ENCODE data around the gene GADD45G.

Gene GADD45G

GRCh38 chr9:89609426-89610006 is 4.7 kb downstream of the GADD45G start:
- no peak for DNase-seq (ENCODE audit: low read depth)

GRCh38 chr9:89610391-89610925 is 5.6 kb downstream of the GADD45G start:
- no peak for DNase-seq (ENCODE audit: low read depth)

DNA sequence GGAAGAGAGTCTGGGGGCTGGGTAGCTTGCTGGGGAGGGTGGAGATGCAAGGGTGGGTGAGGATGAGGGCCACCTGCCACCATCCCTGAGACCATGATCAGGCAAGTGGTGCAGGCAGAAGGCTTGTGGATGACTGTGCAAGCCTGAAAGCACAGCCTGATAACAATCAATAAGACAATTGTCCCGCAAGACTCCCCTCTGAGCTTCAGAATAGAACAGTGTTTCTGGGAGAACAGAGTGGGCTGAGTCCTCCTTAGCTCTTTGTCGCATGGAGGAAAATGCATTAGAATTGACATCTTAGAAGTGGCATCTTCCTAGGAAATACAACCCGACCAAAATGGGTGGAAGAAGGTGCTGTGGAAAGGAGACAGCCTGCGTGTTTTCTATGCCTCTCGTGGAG is 6.6 kb downstream of the GADD45G start:
- DNase-seq (ENCODE audit: low read depth) = no peak

- DNase-seq (ENCODE audit: low read depth) = no peak
Measured at GRCh38 chr9:89612566-89613278, 7.9 kb downstream of the GADD45G start.

DNA sequence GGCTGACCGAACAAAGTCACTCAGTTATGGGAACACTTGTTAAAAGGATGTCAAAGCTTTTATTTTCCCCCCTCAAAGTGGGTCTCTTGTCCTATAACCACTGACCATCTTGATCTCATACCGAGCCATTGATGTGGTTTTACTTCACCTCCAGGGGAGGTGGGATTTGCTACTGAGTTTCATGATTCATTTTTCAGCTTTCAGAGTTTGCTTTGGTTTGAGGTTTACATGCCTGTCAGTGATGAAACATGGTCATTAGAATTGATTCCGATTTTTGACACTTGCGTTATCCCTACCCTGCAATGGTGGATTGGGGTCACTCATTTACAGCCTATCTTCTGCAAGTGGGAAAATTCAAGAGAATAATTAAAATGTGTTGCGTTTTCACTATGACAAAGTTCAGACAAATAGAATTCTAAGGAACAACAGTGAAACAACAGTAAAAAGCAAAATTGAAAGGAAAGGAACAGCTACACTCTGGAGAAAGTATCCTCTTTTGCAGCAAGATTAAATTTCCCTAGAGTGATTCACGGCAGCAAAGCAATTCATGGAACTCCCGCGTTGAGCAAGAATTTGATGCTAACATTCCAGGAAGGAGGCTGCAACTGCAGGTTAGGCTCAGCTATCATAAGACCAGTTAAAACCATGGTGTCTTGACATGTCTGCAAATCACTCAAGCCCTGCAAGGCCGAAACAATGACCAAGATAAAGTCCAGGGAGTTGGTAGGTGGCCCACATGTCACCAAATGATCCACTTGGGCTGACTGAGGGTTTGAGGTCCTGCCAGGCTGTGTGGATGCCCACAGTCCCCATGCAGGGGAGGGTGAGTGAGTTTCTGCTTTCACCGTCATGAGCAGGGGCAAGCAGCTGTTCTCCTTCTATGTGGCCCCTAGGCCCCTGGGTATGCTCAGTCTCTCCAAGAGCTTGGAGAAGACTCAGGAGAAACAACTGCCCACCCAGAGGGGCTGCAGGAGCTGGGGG is 9.4 kb downstream of the GADD45G start:
- DNase-seq (ENCODE audit: low read depth) = no peak

GRCh38 chr9:89615661-89616060 is 10.8 kb downstream of the GADD45G start:
- no peak for DNase-seq (ENCODE audit: low read depth)

GRCh38 chr9:89616411-89616810 is 11.6 kb downstream of the GADD45G start:
- no peak for DNase-seq (ENCODE audit: low read depth)

- no peak for DNase-seq (ENCODE audit: low read depth)
Measured at GRCh38 chr9:89617978-89618377, 13.2 kb downstream of the GADD45G start.

GRCh38 chr9:89619019-89619418 is 14.2 kb downstream of the GADD45G start:
- DNase-seq (ENCODE audit: low read depth) = no peak

DNA sequence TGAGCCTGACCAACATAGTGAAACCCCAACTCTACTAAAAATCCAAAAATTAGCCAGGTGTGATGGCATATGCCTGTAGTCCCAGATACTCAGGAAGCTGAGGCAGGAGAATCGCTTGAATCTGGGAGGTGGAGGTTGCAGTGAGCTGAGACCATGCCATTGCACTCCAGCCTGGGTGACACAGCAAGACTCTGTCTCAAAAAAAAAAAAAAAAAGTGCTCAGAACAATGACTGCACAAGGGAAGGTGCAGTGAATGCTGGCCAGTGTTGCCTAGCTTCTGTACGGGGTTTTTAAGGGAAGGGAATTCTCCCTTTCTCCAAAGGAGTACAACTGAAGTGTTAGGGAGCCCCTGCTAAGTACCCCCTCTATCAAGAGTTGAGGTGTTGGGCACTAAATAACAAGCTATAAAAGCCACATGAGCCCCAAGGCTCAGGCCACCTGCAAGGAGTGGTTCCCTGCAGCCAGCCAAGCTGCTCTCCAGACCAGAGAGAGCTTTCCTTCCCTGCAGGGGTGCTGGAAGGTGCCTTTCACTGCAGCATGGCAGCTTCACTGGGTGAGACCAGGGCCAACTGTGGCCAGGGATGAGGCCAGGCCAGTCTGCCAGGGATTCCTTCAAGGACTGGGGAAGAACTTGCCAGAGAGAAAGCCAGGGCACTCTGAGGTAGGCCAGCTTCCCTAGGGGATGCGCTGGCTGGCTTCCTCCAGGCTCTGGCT is 14.8 kb downstream of the GADD45G start:
- no peak for DNase-seq (ENCODE audit: low read depth)

GRCh38 chr9:89621031-89621430 is 16.2 kb downstream of the GADD45G start:
- no peak for DNase-seq (ENCODE audit: low read depth)

DNA sequence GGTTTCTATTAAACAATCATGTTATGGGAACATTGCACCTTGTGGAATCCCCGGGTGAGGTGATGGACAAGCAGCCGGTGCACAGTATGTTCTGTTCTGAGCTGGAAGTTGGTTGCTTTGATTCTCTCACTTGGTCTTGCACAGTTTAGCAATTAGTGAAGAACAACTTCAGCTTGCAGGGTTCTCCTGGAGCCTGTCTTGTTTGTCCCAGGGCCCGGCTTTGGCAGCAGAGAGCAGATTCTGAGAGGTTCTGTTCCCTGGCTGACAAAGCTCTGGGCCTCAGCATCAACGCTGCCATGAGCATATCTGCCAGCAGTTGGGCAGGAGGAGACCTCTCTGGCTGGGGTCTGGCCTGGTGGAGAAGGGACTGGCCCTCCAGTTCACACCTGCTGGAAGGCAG is 16.9 kb downstream of the GADD45G start:
- no peak for DNase-seq (ENCODE audit: low read depth)

DNA sequence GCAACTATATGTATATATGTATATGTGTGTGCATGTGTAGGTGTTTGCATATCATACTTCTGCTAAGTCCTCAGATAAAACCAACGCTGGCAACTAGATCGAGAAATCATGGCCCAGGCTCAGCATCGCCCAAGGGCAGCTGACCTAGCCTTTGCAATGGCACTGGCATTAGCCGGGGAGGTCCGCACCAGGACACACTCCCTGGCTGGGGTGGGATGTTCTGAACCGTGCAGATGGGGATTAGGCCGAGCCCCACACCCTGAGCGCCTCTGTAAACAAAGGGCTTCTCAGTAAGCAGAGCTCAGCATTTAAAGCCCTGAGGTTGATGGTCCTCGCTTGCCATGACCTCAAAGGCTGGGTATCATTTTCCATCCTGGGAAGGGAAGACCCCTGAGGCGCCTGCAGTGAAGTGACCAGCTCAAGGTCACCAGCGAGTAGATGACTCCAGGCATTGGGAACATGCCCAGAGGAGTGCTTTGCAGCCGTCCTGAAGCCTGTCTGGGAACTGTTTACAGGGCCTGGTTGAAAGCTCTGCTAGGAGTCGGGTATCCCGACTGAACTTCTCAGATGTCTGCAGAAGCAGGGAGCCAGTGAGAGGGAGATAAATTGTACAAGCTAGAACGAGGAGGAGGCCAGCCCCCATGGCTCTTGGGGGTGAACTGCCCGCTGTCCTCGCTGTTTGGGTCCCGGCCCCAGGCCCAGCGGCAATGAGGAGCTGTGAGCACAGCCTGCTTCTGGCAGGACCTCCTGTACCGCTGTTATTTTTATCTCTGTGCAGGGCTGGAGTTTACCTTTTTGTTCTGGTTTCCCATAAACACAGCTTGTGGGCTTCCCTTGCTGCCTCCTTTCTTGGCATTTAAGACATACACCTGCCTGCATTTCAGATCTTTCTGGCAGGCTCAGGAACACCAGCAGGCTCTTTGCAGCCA is 18.4 kb downstream of the GADD45G start:
- DNase-seq (ENCODE audit: low read depth) = no peak

- no peak for DNase-seq (ENCODE audit: low read depth)
Measured at GRCh38 chr9:89623925-89624420, 19.2 kb downstream of the GADD45G start.

DNA sequence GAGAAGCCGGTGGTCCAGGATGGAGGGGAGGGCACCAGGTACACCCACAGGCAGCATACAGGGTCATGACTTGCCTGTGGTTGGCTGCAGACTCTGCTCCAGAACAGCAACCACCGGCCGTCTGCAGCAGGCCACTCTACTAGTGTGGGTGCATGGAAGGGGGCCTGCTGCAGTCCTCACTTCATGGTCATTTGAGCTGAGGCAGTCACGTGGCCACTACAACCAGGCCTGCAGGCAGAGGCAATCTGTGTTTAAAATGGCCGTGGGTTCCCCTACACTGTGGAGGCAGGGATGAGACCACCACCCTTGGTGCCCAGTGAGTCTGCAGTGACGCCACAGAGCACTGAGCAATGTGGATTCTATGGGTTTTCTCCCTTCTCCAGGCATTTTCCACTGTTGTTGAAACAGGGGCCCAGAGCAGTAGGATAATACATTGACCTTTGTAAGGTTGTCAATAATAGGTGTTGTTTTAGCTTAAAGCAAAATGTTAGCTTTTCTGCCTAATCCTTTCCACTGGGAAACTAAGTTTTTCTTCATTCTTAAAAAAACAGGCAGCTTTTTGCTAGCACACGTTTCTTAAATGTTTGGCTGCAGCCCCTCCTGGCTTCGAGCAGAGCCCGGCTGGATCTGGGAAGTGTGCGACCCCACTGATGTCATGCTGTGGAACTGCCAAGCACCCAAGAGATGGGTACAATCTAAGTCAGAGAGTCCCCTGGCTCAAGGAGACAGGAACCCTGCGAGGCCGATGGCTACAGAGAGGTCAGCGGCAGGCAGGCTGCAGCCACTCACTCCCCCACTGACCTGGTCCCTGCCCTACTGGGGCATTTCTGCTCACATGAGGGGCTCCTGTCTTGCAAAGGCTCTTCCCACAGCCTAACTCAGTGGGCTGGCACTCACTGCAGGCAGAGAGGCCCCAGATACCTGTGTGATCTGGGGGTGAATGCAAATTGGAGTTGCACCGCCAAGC is 21.2 kb downstream of the GADD45G start:
- no peak for DNase-seq (ENCODE audit: low read depth)

- no peak for DNase-seq (ENCODE audit: low read depth)
Measured at GRCh38 chr9:89626741-89627265, 22.0 kb downstream of the GADD45G start.

DNA sequence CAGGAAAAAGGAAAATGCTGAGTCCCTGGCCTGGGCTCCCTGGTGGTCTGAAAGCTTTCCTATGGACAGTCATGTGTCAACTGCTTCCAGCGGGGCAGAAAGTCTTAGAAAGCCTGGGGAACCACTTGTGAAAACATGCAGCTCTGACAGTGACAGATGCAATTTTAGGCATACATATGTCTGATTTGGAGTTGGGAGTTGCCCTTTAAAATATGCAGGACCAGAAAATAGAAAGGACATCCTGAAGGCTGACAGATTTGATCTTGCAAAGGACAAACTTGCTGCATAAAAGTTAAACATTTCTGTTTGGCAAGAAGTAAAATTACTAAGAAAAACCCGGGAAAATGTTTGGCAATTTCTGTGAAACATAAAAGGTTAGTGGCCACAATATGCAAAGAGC is 23.8 kb downstream of the GADD45G start:
- no peak for DNase-seq (ENCODE audit: low read depth)

DNA sequence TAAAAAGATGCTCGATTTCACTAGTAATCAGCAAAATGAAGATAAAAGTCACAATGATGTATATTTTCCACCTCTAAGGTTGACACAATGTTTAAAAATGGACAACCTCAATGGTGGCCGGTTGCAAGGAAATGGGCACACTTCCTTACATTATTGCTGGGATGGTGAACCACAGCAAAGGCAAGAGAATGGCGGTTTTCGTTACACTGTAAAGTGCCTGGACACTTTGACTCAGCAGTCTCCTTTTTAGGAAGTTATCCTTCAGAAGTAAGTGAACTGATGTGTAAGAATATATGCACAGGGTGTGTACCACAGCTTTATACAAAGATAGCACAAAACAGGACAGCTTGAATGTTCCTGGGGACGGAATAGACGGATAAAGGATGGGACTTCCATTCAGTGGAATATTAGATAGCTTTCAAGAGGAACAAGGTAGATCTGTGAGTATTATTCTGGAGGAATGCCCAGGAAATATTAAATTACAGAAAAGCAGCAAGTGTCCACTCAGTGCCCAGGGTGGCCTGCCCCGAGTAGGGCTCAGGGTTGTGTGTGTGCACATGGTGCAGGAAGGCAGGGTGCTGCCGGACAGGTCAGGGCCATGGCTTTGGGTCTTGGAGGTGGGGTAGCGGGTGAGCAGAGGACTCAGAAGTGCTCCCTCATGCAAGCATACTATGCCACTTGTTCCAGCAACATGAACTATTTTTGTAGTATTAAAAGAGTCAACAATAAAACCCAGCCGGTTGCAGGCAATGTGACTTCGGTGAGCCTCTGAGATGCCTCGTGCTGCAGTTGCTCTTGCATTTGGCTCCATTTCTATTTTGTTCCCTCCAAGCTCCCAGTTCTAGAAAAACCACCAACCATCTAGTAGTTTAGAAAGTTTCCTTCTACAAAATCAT is 24.5 kb downstream of the GADD45G start:
- DNase-seq (ENCODE audit: low read depth) = no peak
